Measurements from ENCODE around the gene SHISA9.

GRCh38 chr16:13041646-13042290 lies 140.4 kb downstream of the SHISA9 start:
- TF ChIP-seq, protein P1, sequence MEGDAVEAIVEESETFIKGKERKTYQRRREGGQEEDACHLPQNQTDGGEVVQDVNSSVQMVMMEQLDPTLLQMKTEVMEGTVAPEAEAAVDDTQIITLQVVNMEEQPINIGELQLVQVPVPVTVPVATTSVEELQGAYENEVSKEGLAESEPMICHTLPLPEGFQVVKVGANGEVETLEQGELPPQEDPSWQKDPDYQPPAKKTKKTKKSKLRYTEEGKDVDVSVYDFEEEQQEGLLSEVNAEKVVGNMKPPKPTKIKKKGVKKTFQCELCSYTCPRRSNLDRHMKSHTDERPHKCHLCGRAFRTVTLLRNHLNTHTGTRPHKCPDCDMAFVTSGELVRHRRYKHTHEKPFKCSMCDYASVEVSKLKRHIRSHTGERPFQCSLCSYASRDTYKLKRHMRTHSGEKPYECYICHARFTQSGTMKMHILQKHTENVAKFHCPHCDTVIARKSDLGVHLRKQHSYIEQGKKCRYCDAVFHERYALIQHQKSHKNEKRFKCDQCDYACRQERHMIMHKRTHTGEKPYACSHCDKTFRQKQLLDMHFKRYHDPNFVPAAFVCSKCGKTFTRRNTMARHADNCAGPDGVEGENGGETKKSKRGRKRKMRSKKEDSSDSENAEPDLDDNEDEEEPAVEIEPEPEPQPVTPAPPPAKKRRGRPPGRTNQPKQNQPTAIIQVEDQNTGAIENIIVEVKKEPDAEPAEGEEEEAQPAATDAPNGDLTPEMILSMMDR (IDR thresholded peaks at IDR 0.05 in 4 of 5, conservative IDR thresholded peaks at IDR 0.05 in 1 of 5), result no peak
- TF ChIP-seq POLR2A (IDR thresholded peaks at IDR 0.05), result no peak
